Fibroblast of pulmonary artery (primary cell): ENCODE results near the gene SDSL.

Experiments used
- DNase-seq: peaks from one replicate; pipeline ENCODE4 v3.0.0-alpha.2; 2010; ENCODE audit warnings: low read depth
- H3K4me3 ChIP-seq: replicated peaks from 2 replicates; pipeline ENCODE4 v1.5.1; 2011; ENCODE audit warnings: low read depth, mild to moderate bottlenecking, control low read depth, low read length, moderate library complexity
- TF ChIP-seq, protein P1 (sequence below): IDR thresholded peaks from 2 replicates; pipeline ENCODE4 v1.5.1; 2011; ENCODE audit warnings: mild to moderate bottlenecking, control low read depth, low read length, inconsistent platforms; ENCODE audit errors: missing control alignments

The SDSL gene, protein sequence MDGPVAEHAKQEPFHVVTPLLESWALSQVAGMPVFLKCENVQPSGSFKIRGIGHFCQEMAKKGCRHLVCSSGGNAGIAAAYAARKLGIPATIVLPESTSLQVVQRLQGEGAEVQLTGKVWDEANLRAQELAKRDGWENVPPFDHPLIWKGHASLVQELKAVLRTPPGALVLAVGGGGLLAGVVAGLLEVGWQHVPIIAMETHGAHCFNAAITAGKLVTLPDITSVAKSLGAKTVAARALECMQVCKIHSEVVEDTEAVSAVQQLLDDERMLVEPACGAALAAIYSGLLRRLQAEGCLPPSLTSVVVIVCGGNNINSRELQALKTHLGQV

DNA sequence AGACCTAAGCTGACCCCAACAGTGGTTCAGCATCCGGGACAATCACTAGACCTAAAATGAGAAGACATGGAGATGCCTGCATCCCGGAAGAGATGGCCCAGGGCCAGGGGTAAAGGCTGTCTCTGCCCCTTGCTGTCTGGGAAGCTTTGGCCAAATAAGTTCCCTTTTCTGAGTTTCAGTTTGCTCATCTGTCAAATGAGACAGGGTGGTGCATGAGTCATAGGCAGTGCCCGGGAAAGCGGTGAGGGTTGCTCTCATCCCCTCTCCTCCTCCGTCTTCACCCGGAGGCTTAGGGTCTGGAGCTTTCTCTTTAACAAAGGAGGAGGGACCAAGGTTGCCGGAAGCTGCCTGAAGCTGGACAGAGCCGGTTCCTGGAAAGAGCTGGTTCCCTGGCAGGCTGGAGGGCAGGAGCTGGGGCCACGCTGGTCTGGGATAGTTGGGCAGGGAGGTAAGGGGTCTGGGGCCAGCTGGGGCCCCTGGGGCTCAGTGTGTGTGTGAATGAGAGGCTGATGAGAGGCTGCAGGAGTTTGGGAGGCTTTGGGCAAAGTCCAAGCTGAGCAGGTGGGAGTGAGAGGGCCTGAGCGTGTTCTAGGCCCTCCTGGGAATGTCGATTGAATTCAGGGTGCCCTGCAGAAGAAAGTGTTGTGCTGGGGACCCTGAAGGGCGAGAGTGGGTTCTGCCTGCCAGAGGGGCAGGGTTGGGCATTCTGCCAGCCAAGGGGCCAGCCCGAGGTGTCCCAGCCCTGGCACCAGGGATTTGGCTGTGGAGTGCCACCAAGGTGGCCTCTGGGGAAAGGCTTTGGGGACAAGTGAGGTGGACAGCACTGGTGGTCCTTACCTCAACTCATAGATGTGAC, at the start of gene SDSL:
Gene SDSL, plus strand, starts transcription at position 351 of the 856 bp plus-strand sequence. CDS start 5,603 bp downstream, outside the sequence.
- peak; percentile 82 for DNase-seq
- peak within 1 kb of the TSS; percentile 79 for H3K4me3 ChIP-seq
- TF ChIP-seq, protein P1, sequence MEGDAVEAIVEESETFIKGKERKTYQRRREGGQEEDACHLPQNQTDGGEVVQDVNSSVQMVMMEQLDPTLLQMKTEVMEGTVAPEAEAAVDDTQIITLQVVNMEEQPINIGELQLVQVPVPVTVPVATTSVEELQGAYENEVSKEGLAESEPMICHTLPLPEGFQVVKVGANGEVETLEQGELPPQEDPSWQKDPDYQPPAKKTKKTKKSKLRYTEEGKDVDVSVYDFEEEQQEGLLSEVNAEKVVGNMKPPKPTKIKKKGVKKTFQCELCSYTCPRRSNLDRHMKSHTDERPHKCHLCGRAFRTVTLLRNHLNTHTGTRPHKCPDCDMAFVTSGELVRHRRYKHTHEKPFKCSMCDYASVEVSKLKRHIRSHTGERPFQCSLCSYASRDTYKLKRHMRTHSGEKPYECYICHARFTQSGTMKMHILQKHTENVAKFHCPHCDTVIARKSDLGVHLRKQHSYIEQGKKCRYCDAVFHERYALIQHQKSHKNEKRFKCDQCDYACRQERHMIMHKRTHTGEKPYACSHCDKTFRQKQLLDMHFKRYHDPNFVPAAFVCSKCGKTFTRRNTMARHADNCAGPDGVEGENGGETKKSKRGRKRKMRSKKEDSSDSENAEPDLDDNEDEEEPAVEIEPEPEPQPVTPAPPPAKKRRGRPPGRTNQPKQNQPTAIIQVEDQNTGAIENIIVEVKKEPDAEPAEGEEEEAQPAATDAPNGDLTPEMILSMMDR: no peak

DNA sequence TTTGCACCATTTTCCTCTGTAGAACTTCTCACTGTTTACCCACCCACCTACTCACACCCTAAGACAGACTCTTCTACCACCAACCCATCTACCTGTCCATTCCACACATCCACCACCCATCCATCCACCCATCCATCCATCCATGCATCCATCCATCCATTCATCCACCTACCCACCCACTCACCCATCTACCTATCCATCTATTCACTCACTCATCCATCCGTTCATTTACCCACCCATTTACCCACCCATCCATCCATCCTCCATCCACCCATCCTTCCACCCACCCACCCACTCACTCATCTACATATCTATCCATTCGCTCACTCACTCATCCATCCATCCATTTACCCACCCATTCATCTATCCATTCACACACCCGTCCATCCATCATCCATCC, 48.7 kb upstream of the SDSL start:
- no peak for DNase-seq
- H3K4me3 ChIP-seq: no peak overlapping the region
- TF ChIP-seq, protein P1: no peak

DNA sequence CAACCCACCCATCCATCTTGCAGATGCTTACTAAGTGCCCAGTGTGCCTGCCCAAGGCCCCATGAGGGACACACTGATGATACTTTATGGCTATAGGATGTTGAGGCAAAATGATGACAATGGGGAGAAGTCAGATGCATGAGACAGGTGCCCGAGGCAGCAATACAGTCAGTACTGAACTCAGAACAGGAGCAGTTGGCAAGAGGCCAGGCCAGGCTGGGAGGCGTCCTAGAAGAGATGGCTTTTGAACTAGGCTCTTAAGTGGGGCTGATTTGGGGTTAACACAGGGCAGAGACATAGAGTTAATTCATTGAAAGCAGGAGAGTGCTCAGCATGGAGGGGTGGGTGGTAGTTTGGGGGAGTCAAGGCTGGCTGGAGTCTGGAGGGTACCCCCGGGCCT, 48.2 kb upstream of the SDSL start:
- no peak for DNase-seq
- no peak overlapping the region for H3K4me3 ChIP-seq
- TF ChIP-seq, protein P1: no peak

DNA sequence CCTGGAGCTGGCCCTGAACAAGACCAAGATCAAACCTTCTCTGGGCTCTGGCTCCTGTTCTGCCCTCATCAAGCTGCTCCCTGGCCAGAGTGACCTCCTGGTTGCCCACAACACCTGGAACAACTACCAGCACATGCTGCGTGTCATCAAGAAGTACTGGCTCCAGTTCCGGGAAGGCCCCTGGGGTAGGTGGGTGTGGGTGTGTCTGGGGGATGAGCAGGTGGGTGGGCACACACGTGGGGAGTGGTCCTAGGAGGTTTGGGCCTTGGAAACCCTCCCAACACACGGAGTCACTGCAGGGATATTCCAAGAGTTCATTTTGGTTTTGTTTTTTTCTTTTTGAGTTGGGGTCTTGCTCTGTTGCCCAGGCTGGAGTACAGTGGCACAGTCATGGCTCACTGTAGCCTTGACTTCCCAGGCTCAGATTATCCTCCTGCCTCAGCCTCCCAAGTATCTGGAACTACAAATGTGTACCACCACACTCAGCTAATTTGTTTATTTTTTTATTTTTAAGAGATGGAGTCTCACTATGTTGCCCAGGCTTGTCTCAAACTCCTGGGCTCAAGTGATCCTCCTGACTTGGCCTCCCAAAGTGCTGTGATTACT, 47.3 kb upstream of the SDSL start:
- H3K4me3 ChIP-seq: no peak overlapping the region
- TF ChIP-seq, protein P1: no peak

DNA sequence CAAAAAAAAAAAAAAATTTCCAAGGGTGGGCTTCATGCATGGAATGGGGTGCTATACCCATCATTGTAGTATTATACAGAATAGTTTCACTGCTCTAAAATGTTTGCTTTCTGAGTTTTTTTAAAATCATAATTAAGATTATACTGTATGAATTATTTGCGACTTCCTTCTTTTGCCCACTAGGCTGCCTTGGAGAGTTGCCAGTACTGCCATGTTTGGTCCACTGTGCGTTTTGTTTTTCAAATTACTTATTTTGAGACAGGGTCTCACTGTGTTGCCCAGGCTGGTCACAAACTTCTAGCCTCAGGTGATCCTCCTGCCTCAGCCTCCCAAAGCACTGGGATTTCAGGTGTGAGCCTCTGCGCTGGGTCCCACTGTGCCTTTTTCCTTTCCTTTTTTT, 43.9 kb upstream of the SDSL start:
- DNase-seq: no peak
- H3K4me3 ChIP-seq: no peak overlapping the region
- TF ChIP-seq, protein P1: no peak

More for the DNA sequence above, 47.3 kb upstream of the SDSL start:
- no peak for DNase-seq

DNA sequence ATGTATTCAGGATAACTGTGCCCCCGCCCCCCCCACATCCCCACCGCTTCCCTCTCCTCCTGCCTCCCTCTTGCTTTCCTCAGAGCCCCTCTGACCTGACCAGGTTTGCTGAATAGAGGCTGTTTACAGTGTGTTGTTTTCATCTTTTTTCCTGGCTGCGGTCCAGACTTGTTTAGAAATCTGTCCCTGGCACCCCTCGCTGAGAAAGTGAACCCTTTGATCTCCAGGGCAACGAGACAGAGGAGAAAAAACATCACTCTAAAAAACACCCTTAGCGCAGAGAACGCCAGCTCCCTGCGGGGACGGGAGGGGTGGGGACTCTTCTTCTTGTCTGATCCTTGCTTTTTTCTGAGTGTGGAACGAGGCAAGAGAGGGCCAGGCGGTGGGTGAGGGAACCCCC, 41.0 kb upstream of the SDSL start:
- no peak overlapping the region for H3K4me3 ChIP-seq
- DNase-seq: no peak
- TF ChIP-seq, protein P1: no peak
